ENCODE data around the gene ITPKC.

ITPKC gene

GRCh38 chr19:40683437-40683836, 33.5 kb upstream of the ITPKC start:
- H3K4me3 ChIP-seq (ENCODE audit: low read depth in 1 of 2, low read length in 2 of 2): no peak overlapping the region
- H3K9ac ChIP-seq (ENCODE audit: low read length): no peak overlapping the region
- peaks cover 8% of the 10 kb centered on the region for H3K4me1 ChIP-seq (ENCODE audit: insufficient read depth, low read length)
- no peak overlapping the region for H3K27ac ChIP-seq (ENCODE audit: low read depth, low read length)
- H3K36me3 ChIP-seq (ENCODE audit: insufficient read depth, low read length): peaks cover 58% of the 10 kb centered on the region
- H3K27me3 ChIP-seq (ENCODE audit: control insufficient read depth in 1 of 2, insufficient read depth in 2 of 2, low read length in 2 of 2): no peaks in the 10 kb centered on the region
- H3K9me3 ChIP-seq (ENCODE audit: low read length): no peaks in the 10 kb centered on the region

- Histone ChIP-seq H3K4me1 (ENCODE audit: insufficient read depth, low read length) (peaks cover 16% of the 10 kb centered on the region), H3K4me3 (ENCODE audit: low read depth in 1 of 2, low read length in 2 of 2) (no peak overlapping the region), H3K9me3 (ENCODE audit: low read length) (no peaks in the 10 kb centered on the region), H3K9ac (ENCODE audit: low read length) (no peak overlapping the region), H3K27me3 (ENCODE audit: control insufficient read depth in 1 of 2, insufficient read depth in 2 of 2, low read length in 2 of 2) (no peaks in the 10 kb centered on the region), H3K27ac (ENCODE audit: low read depth, low read length) (no peak overlapping the region), H3K36me3 (ENCODE audit: insufficient read depth, low read length) (peaks cover 54% of the 10 kb centered on the region)
Observed at GRCh38 chr19:40684280-40684679, 32.6 kb upstream of the ITPKC start.

- H3K36me3 ChIP-seq (ENCODE audit: insufficient read depth, low read length): peaks cover 50% of the 10 kb centered on the region
- H3K4me1 ChIP-seq (ENCODE audit: insufficient read depth, low read length): peaks cover 21% of the 10 kb centered on the region
- H3K4me3 ChIP-seq (ENCODE audit: low read depth in 1 of 2, low read length in 2 of 2): no peak overlapping the region
- no peaks in the 10 kb centered on the region for H3K27me3 ChIP-seq (ENCODE audit: control insufficient read depth in 1 of 2, insufficient read depth in 2 of 2, low read length in 2 of 2)
- no peak overlapping the region for H3K27ac ChIP-seq (ENCODE audit: low read depth, low read length)
- no peaks in the 10 kb centered on the region for H3K9me3 ChIP-seq (ENCODE audit: low read length)
- H3K9ac ChIP-seq (ENCODE audit: low read length): no peak overlapping the region
Observed at GRCh38 chr19:40685016-40685526, 31.8 kb upstream of the ITPKC start.

GRCh38 chr19:40685563-40685962, 31.3 kb upstream of the ITPKC start:
- Histone ChIP-seq H3K27ac (ENCODE audit: low read depth, low read length) (no peak overlapping the region), H3K9ac (ENCODE audit: low read length) (no peak overlapping the region), H3K4me3 (ENCODE audit: low read depth in 1 of 2, low read length in 2 of 2) (no peak overlapping the region), H3K27me3 (ENCODE audit: control insufficient read depth in 1 of 2, insufficient read depth in 2 of 2, low read length in 2 of 2) (no peaks in the 10 kb centered on the region), H3K4me1 (ENCODE audit: insufficient read depth, low read length) (peaks cover 21% of the 10 kb centered on the region), H3K36me3 (ENCODE audit: insufficient read depth, low read length) (peaks cover 49% of the 10 kb centered on the region), H3K9me3 (ENCODE audit: low read length) (no peaks in the 10 kb centered on the region)

GRCh38 chr19:40686882-40687524, 29.9 kb upstream of the ITPKC start:
- Histone ChIP-seq H3K9ac (ENCODE audit: low read length) (no peak overlapping the region), H3K4me1 (ENCODE audit: insufficient read depth, low read length) (peaks cover 27% of the 10 kb centered on the region), H3K27ac (ENCODE audit: low read depth, low read length) (peak overlapping the region; percentile 55)

GRCh38 chr19:40687525-40688016, 29.3 kb upstream of the ITPKC start:
- Histone ChIP-seq H3K4me3 (ENCODE audit: low read depth in 1 of 2, low read length in 2 of 2) (peak overlapping the region in 1 of 2 donors; percentile 80), H3K27ac (ENCODE audit: low read depth, low read length) (peak overlapping the region; percentile 55), H3K4me1 (ENCODE audit: insufficient read depth, low read length) (peaks cover 27% of the 10 kb centered on the region), H3K9me3 (ENCODE audit: low read length) (no peaks in the 10 kb centered on the region), H3K36me3 (ENCODE audit: insufficient read depth, low read length) (peaks cover 38% of the 10 kb centered on the region), H3K9ac (ENCODE audit: low read length) (no peak overlapping the region), H3K27me3 (ENCODE audit: control insufficient read depth in 1 of 2, insufficient read depth in 2 of 2, low read length in 2 of 2) (no peaks in the 10 kb centered on the region)

More at GRCh38 chr19:40686882-40687524, 29.9 kb upstream of the ITPKC start:
- no peaks in the 10 kb centered on the region for H3K9me3 ChIP-seq (ENCODE audit: low read length)
- no peak overlapping the region for H3K4me3 ChIP-seq (ENCODE audit: low read depth in 1 of 2, low read length in 2 of 2)
- H3K36me3 ChIP-seq (ENCODE audit: insufficient read depth, low read length): peaks cover 44% of the 10 kb centered on the region
- no peaks in the 10 kb centered on the region for H3K27me3 ChIP-seq (ENCODE audit: control insufficient read depth in 1 of 2, insufficient read depth in 2 of 2, low read length in 2 of 2)

- Histone ChIP-seq H3K27ac (ENCODE audit: low read depth, low read length) (no peak overlapping the region), H3K9ac (ENCODE audit: low read length) (no peak overlapping the region), H3K4me3 (ENCODE audit: low read depth in 1 of 2, low read length in 2 of 2) (peak overlapping the region in 1 of 2 donors; percentile 80), H3K36me3 (ENCODE audit: insufficient read depth, low read length) (peaks cover 38% of the 10 kb centered on the region), H3K9me3 (ENCODE audit: low read length) (no peaks in the 10 kb centered on the region), H3K27me3 (ENCODE audit: control insufficient read depth in 1 of 2, insufficient read depth in 2 of 2, low read length in 2 of 2) (no peaks in the 10 kb centered on the region), H3K4me1 (ENCODE audit: insufficient read depth, low read length) (peaks cover 27% of the 10 kb centered on the region)
Observed at GRCh38 chr19:40688309-40688708, 28.6 kb upstream of the ITPKC start.

GRCh38 chr19:40688987-40689338, 27.9 kb upstream of the ITPKC start:
- H3K9ac ChIP-seq (ENCODE audit: low read length): peak overlapping the region; percentile 90
- H3K27me3 ChIP-seq (ENCODE audit: control insufficient read depth in 1 of 2, insufficient read depth in 2 of 2, low read length in 2 of 2): no peaks in the 10 kb centered on the region
- peak overlapping the region; percentile 92 for H3K27ac ChIP-seq (ENCODE audit: low read depth, low read length)
- H3K9me3 ChIP-seq (ENCODE audit: low read length): no peaks in the 10 kb centered on the region
- H3K4me3 ChIP-seq (ENCODE audit: low read depth in 1 of 2, low read length in 2 of 2): peak overlapping the region; percentile 80 to 91
- H3K4me1 ChIP-seq (ENCODE audit: insufficient read depth, low read length): peaks cover 27% of the 10 kb centered on the region
- H3K36me3 ChIP-seq (ENCODE audit: insufficient read depth, low read length): peaks cover 35% of the 10 kb centered on the region

- peak overlapping the region; percentile 80 to 91 for H3K4me3 ChIP-seq (ENCODE audit: low read depth in 1 of 2, low read length in 2 of 2)
- no peaks in the 10 kb centered on the region for H3K27me3 ChIP-seq (ENCODE audit: control insufficient read depth in 1 of 2, insufficient read depth in 2 of 2, low read length in 2 of 2)
- peak overlapping the region; percentile 92 for H3K27ac ChIP-seq (ENCODE audit: low read depth, low read length)
- H3K9me3 ChIP-seq (ENCODE audit: low read length): no peaks in the 10 kb centered on the region
- H3K4me1 ChIP-seq (ENCODE audit: insufficient read depth, low read length): peaks cover 27% of the 10 kb centered on the region
- H3K9ac ChIP-seq (ENCODE audit: low read length): peak overlapping the region; percentile 90
- H3K36me3 ChIP-seq (ENCODE audit: insufficient read depth, low read length): peaks cover 40% of the 10 kb centered on the region
Observed at GRCh38 chr19:40689339-40690049, 27.4 kb upstream of the ITPKC start.

- H3K4me3 ChIP-seq (ENCODE audit: low read depth in 1 of 2, low read length in 2 of 2): peak within 1 kb of the TSS; percentile 80 to 91
- H3K27me3 ChIP-seq (ENCODE audit: control insufficient read depth in 1 of 2, insufficient read depth in 2 of 2, low read length in 2 of 2): no peaks in the 10 kb centered on the region
- H3K4me1 ChIP-seq (ENCODE audit: insufficient read depth, low read length): peaks cover 27% of the 10 kb centered on the region
- H3K36me3 ChIP-seq (ENCODE audit: insufficient read depth, low read length): peaks cover 37% of the 10 kb centered on the region
- peak within 1 kb of the TSS; percentile 94 for H3K27ac ChIP-seq (ENCODE audit: low read depth, low read length)
- peak within 1 kb of the TSS; percentile 90 for H3K9ac ChIP-seq (ENCODE audit: low read length)
- no peaks in the 10 kb centered on the region for H3K9me3 ChIP-seq (ENCODE audit: low read length)
Observed at GRCh38 chr19:40690050-40690692, 26.7 kb upstream of the ITPKC start, which contains the start of gene NUMBL. Gene NUMBL (minus strand): TSS chr19:40690651. CDS start chr19:40690483, 168 bp downstream.

- no peaks in the 10 kb centered on the region for H3K27me3 ChIP-seq (ENCODE audit: control insufficient read depth in 1 of 2, insufficient read depth in 2 of 2, low read length in 2 of 2)
- peak overlapping the region; percentile 70 to 91 for H3K4me3 ChIP-seq (ENCODE audit: low read depth in 1 of 2, low read length in 2 of 2)
- H3K9ac ChIP-seq (ENCODE audit: low read length): peak overlapping the region; percentile 54
- no peaks in the 10 kb centered on the region for H3K9me3 ChIP-seq (ENCODE audit: low read length)
- peak overlapping the region; percentile 94 for H3K27ac ChIP-seq (ENCODE audit: low read depth, low read length)
- H3K36me3 ChIP-seq (ENCODE audit: insufficient read depth, low read length): peaks cover 37% of the 10 kb centered on the region
- H3K4me1 ChIP-seq (ENCODE audit: insufficient read depth, low read length): peaks cover 27% of the 10 kb centered on the region
Observed at GRCh38 chr19:40690693-40691420, 26.1 kb upstream of the ITPKC start.
